Vagina (tissue), 2 donors: ENCODE measurements around the gene RAB44.

Experiments
- CTCF ChIP-seq, 3 experiments: fragments of 450-650 bp in 2 of 3; fragments of 200-600 bp in 1 of 3; sonication (generic) in 1 of 3; IDR thresholded peaks; one replicate each; pipeline ENCODE4 v1.5.1; 2017 to 2019; ENCODE audit warnings: antibody characterized with exemption in 3 of 3, mild to moderate bottlenecking in 2 of 3, moderate library complexity in 2 of 3
- POLR2AphosphoS5 ChIP-seq, 2 donors: sonication (generic); formaldehyde crosslinking; IDR thresholded peaks; one replicate each; pipeline ENCODE4 v1.9.0; 2017; ENCODE audit warnings: antibody characterized with exemption in 2 of 2, mild to moderate bottlenecking in 2 of 2, low read depth in 1 of 2; ENCODE audit not compliant: insufficient read depth in 1 of 2

GRCh38 chr6:36727505-36728021 lies 29.9 kb downstream of the RAB44 start:
- no peak for TF ChIP-seq CTCF (IDR thresholded peaks at IDR 0.05)
- TF ChIP-seq POLR2AphosphoS5 (IDR thresholded peaks at IDR 0.05; ENCODE audit: insufficient read depth in 1 of 2, low read depth in 1 of 2) = no peak
